ENCODE results near the gene SRC.

The SRC gene

DNA sequence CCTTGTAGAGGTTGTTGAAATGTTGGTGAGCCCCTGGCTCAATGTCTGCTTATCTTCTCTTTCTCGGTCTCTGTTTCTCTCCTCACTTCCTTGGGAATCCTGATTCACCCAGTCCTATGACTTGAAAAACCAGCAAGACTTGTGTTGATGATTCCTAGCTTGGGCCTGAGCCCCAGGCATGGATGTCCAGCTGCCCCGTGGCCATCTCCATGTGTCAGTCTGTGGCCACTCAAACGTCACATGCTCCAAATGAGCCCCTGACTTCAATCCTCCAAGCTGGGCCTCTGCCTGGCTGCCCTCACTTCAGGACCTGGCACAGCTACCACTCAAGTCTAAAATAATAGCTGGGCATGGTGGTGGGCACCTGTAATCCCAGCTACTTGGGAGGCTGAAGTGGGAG is 81.0 kb downstream of the SRC start:
- TF ChIP-seq, protein P1, sequence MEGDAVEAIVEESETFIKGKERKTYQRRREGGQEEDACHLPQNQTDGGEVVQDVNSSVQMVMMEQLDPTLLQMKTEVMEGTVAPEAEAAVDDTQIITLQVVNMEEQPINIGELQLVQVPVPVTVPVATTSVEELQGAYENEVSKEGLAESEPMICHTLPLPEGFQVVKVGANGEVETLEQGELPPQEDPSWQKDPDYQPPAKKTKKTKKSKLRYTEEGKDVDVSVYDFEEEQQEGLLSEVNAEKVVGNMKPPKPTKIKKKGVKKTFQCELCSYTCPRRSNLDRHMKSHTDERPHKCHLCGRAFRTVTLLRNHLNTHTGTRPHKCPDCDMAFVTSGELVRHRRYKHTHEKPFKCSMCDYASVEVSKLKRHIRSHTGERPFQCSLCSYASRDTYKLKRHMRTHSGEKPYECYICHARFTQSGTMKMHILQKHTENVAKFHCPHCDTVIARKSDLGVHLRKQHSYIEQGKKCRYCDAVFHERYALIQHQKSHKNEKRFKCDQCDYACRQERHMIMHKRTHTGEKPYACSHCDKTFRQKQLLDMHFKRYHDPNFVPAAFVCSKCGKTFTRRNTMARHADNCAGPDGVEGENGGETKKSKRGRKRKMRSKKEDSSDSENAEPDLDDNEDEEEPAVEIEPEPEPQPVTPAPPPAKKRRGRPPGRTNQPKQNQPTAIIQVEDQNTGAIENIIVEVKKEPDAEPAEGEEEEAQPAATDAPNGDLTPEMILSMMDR (IDR thresholded peaks at IDR 0.05; ENCODE audit: extremely low read depth, missing control alignments), result no peak
- no peak for DNase-seq (ENCODE audit: low spot score)

GRCh38 chr20:37430044-37430443 is 84.1 kb downstream of the SRC start:
- TF ChIP-seq, protein P1 (IDR thresholded peaks at IDR 0.05; ENCODE audit: extremely low read depth, missing control alignments), result no peak

DNA sequence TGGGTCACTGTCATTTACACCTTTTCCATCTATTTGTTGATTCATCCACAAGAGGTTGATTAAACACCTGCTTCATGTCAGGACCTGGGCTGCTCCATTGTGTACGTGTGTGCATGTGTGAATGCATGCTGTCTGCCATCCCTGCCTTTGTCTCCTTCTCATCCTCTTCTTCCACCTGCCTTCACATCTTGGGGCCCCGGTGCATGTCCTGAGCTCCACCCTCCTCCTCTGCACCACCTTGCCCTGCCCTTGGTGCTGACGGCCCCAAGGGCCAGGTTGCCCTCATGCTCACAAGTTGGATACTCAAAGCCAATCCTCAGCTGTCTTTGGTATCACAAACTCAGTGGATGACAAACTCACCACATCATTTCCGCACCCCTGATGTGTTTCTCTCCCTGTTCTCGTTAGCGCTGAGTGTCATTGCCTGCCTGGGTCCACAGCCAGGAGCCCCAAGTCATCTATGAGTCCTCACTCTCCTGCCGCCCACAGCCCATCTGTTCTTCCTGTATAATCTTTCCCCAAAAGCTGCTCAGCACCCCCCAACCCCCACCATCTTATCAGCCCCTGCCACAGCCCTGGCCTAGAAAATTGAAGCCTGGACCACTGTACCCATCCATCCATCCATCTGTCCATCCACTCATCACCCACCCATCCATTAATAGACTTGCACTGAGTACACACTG is 85.0 kb downstream of the SRC start:
- TF ChIP-seq, protein P1 (IDR thresholded peaks at IDR 0.05; ENCODE audit: extremely low read depth, missing control alignments), result no peak
- no peak for DNase-seq (ENCODE audit: low spot score)

More at GRCh38 chr20:37430044-37430443, 84.1 kb downstream of the SRC start:
- DNase-seq (ENCODE audit: low spot score), result no peak

DNA sequence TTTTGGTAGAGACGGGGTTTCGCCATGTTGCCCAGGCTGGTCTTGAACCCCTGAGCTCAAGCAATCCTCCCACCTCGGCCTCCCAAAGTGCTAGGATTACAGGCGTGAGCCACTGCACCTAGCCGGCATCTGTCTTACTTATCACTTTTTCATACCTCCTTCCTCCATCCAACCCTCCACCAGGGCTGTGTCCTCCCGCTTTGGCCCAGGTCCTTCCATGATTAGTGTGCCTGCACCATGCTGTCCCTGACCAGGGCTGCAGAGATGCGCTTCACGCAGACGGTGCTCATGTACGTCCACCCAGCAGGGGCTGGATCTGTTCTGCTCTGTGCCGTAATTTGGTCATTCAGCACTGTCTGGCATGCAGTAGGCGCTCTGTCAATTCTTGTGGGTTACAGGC is 85.8 kb downstream of the SRC start:
- TF ChIP-seq, protein P1 (IDR thresholded peaks at IDR 0.05; ENCODE audit: extremely low read depth, missing control alignments), result no peak
- no peak for DNase-seq (ENCODE audit: low spot score)

- TF ChIP-seq, protein P1 (IDR thresholded peaks at IDR 0.05; ENCODE audit: extremely low read depth, missing control alignments), result no peak
- no peak for DNase-seq (ENCODE audit: low spot score)
Measured at GRCh38 chr20:37432606-37433005, 86.7 kb downstream of the SRC start.

- TF ChIP-seq, protein P1 (IDR thresholded peaks at IDR 0.05; ENCODE audit: extremely low read depth, missing control alignments), result no peak
- DNase-seq (ENCODE audit: low spot score), result no peak
Measured at GRCh38 chr20:37435607-37436006, 89.7 kb downstream of the SRC start.

- no peak for DNase-seq (ENCODE audit: low spot score)
Measured at GRCh38 chr20:37436527-37437186, 90.7 kb downstream of the SRC start.

More at GRCh38 chr20:37436527-37437186, 90.7 kb downstream of the SRC start:
- TF ChIP-seq, protein P1 (IDR thresholded peaks at IDR 0.05; ENCODE audit: extremely low read depth, missing control alignments), result no peak

Measured in GM20000 (cell line).